ENCODE results near the gene E2F2. TPM values are rescaled to one million over a fixed set of nuclear protein-coding genes. Genes with fewer than 3 reads are reported as not detected.

Gene E2F2
- total RNA-seq, 1 experiment from 2014 or later: 9.9 TPM

- Histone ChIP-seq H3K4me3 (ENCODE audit: insufficient read depth, low read depth, low read length) (peak overlapping the region; percentile 66), H3K36me3 (replicated peaks; ENCODE audit: control insufficient read depth, insufficient read depth, low read length) (no peaks in the 10 kb centered on the region), H3K27me3 (ENCODE audit: control insufficient read depth, insufficient read depth, low read length) (peaks cover 14% of the 10 kb centered on the region)
- DNase-seq: no peak
These were observed 36.6 kb upstream of the E2F2 start for GRCh38 chr1:23567629-23567995.

GRCh38 chr1:23566304-23566703, 35.3 kb upstream of the E2F2 start:
- no peaks in the 10 kb centered on the region for H3K36me3 ChIP-seq (replicated peaks; ENCODE audit: control insufficient read depth, insufficient read depth, low read length)
- DNase-seq: peak; percentile 74
- no peak overlapping the region for H3K4me3 ChIP-seq (ENCODE audit: insufficient read depth, low read depth, low read length)
- peaks cover 14% of the 10 kb centered on the region for H3K27me3 ChIP-seq (ENCODE audit: control insufficient read depth, insufficient read depth, low read length)

GRCh38 chr1:23565776-23566175, 34.7 kb upstream of the E2F2 start:
- DNase-seq: no peak
- no peak overlapping the region for H3K4me3 ChIP-seq (ENCODE audit: insufficient read depth, low read depth, low read length)
- no peaks in the 10 kb centered on the region for H3K36me3 ChIP-seq (replicated peaks; ENCODE audit: control insufficient read depth, insufficient read depth, low read length)
- peaks cover 14% of the 10 kb centered on the region for H3K27me3 ChIP-seq (ENCODE audit: control insufficient read depth, insufficient read depth, low read length)

- peaks cover 15% of the 10 kb centered on the region for H3K27me3 ChIP-seq (ENCODE audit: control insufficient read depth, insufficient read depth, low read length)
- H3K4me3 ChIP-seq (ENCODE audit: insufficient read depth, low read depth, low read length): no peak overlapping the region
- no peak for DNase-seq
- H3K36me3 ChIP-seq (replicated peaks; ENCODE audit: control insufficient read depth, insufficient read depth, low read length): no peaks in the 10 kb centered on the region
These were observed 33.6 kb upstream of the E2F2 start for GRCh38 chr1:23564529-23565122.

GRCh38 chr1:23563755-23564374, 32.8 kb upstream of the E2F2 start:
- H3K36me3 ChIP-seq (replicated peaks; ENCODE audit: control insufficient read depth, insufficient read depth, low read length): no peaks in the 10 kb centered on the region
- H3K27me3 ChIP-seq (ENCODE audit: control insufficient read depth, insufficient read depth, low read length): peaks cover 11% of the 10 kb centered on the region
- no peak for DNase-seq
- H3K4me3 ChIP-seq (ENCODE audit: insufficient read depth, low read depth, low read length): no peak overlapping the region

GRCh38 chr1:23563003-23563402, 32.0 kb upstream of the E2F2 start:
- DNase-seq: no peak
- Histone ChIP-seq H3K4me3 (ENCODE audit: insufficient read depth, low read depth, low read length) (no peak overlapping the region), H3K27me3 (ENCODE audit: control insufficient read depth, insufficient read depth, low read length) (peaks cover 14% of the 10 kb centered on the region), H3K36me3 (replicated peaks; ENCODE audit: control insufficient read depth, insufficient read depth, low read length) (no peaks in the 10 kb centered on the region)

- Histone ChIP-seq H3K36me3 (replicated peaks; ENCODE audit: control insufficient read depth, insufficient read depth, low read length) (no peaks in the 10 kb centered on the region), H3K27me3 (ENCODE audit: control insufficient read depth, insufficient read depth, low read length) (peaks cover 17% of the 10 kb centered on the region), H3K4me3 (ENCODE audit: insufficient read depth, low read depth, low read length) (no peak overlapping the region)
- DNase-seq: peak; percentile 92
These were observed 31.3 kb upstream of the E2F2 start for GRCh38 chr1:23562137-23562876.

- Histone ChIP-seq H3K36me3 (replicated peaks; ENCODE audit: control insufficient read depth, insufficient read depth, low read length) (no peaks in the 10 kb centered on the region), H3K27me3 (ENCODE audit: control insufficient read depth, insufficient read depth, low read length) (peaks cover 17% of the 10 kb centered on the region), H3K4me3 (ENCODE audit: insufficient read depth, low read depth, low read length) (no peak overlapping the region)
- DNase-seq: no peak
These were observed 30.7 kb upstream of the E2F2 start for GRCh38 chr1:23561813-23562100.

GRCh38 chr1:23561076-23561812, 30.2 kb upstream of the E2F2 start:
- Histone ChIP-seq H3K4me3 (ENCODE audit: insufficient read depth, low read depth, low read length) (no peak overlapping the region), H3K36me3 (replicated peaks; ENCODE audit: control insufficient read depth, insufficient read depth, low read length) (no peaks in the 10 kb centered on the region), H3K27me3 (ENCODE audit: control insufficient read depth, insufficient read depth, low read length) (peaks cover 17% of the 10 kb centered on the region)
- DNase-seq: no peak

GRCh38 chr1:23559985-23560741, 29.1 kb upstream of the E2F2 start:
- H3K27me3 ChIP-seq (ENCODE audit: control insufficient read depth, insufficient read depth, low read length): peaks cover 17% of the 10 kb centered on the region
- DNase-seq: no peak
- H3K4me3 ChIP-seq (ENCODE audit: insufficient read depth, low read depth, low read length): peak overlapping the region; percentile 83
- no peaks in the 10 kb centered on the region for H3K36me3 ChIP-seq (replicated peaks; ENCODE audit: control insufficient read depth, insufficient read depth, low read length)

GRCh38 chr1:23559136-23559984, 28.3 kb upstream of the E2F2 start, which contains the start of gene ID3:
TSS of gene ID3 (minus strand) at chr1:23559501. CDS start at chr1:23559426, 75 bp downstream.
- Histone ChIP-seq H3K4me3 (ENCODE audit: insufficient read depth, low read depth, low read length) (peak within 1 kb of the TSS; percentile 83), H3K36me3 (replicated peaks; ENCODE audit: control insufficient read depth, insufficient read depth, low read length) (no peaks in the 10 kb centered on the region), H3K27me3 (ENCODE audit: control insufficient read depth, insufficient read depth, low read length) (peaks cover 17% of the 10 kb centered on the region)
- DNase-seq: peak; percentile 91

- H3K4me3 ChIP-seq (ENCODE audit: insufficient read depth, low read depth, low read length): peak overlapping the region; percentile 83
- no peaks in the 10 kb centered on the region for H3K36me3 ChIP-seq (replicated peaks; ENCODE audit: control insufficient read depth, insufficient read depth, low read length)
- DNase-seq: no peak
- peaks cover 20% of the 10 kb centered on the region for H3K27me3 ChIP-seq (ENCODE audit: control insufficient read depth, insufficient read depth, low read length)
These were observed 27.8 kb upstream of the E2F2 start for GRCh38 chr1:23558872-23559135.

GRCh38 chr1:23558140-23558871, 27.3 kb upstream of the E2F2 start:
- peaks cover 23% of the 10 kb centered on the region for H3K27me3 ChIP-seq (ENCODE audit: control insufficient read depth, insufficient read depth, low read length)
- peak overlapping the region; percentile 83 for H3K4me3 ChIP-seq (ENCODE audit: insufficient read depth, low read depth, low read length)
- DNase-seq: peak; percentile 77
- H3K36me3 ChIP-seq (replicated peaks; ENCODE audit: control insufficient read depth, insufficient read depth, low read length): no peaks in the 10 kb centered on the region

Data from H7 (cell line).